ENCODE measurements around the gene USP47. TPM values are rescaled to one million over a fixed set of nuclear protein-coding genes. Genes with fewer than 3 reads are reported as not detected.
A peak's percentile ranks its signal among the peaks of the same experiment; 100 is the strongest.

The USP47 gene
- polyA plus RNA-seq, 2 of the 4 experiments (the other 2 are of a cell fraction): 31.0 to 32.8 TPM

- ChIA-PET POLR2A (no interaction called here), CTCF (interaction anchor here (1.0 to 1.1 kb wide), 2 partner anchors 16 to 186 kb away, joined by 3 read pairs; partner anchors contain the start of gene USP47)
- ATAC-seq (no peak), FAIRE-seq (no peak), DNase-seq (ENCODE audit: low read depth in 1 of 2, low spot score in 1 of 2) (peak in 1 of 2 experiments; percentile 32)
- H3K9me3 ChIP-seq: no peaks in the 10 kb centered on the region
- H3K4me1 ChIP-seq: peaks cover 38% of the 10 kb centered on the region
- H3K4me2 ChIP-seq: peak overlapping the region; percentile 24
- TF ChIP-seq RNF2 (IDR thresholded peaks at IDR 0.05; ENCODE audit: borderline replicate concordance, low read depth) (no peak), EHMT2 (IDR thresholded peaks at IDR 0.05; ENCODE audit: low read depth) (no peak), SMC3 (IDR thresholded peaks at IDR 0.05) (no peak), POLR2A (IDR thresholded peaks at IDR 0.05; ENCODE audit: low read length) (no peak), GATA3 (IDR thresholded peaks at IDR 0.05; ENCODE audit: borderline replicate concordance) (no peak), RCOR1 (IDR thresholded peaks at IDR 0.05; ENCODE audit: low read depth, low read length) (no peak), EP300 (IDR thresholded peaks at IDR 0.05) (no peak), RAD21 (conservative IDR thresholded peaks at IDR 0.05 in 1 of 2, IDR thresholded peaks at IDR 0.05 in 1 of 2) (no peak)
- TF ChIP-seq, protein P1, sequence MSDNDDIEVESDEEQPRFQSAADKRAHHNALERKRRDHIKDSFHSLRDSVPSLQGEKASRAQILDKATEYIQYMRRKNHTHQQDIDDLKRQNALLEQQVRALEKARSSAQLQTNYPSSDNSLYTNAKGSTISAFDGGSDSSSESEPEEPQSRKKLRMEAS (IDR thresholded peaks at IDR 0.05): no peak
- no peak overlapping the region for H3K27ac ChIP-seq
- 82% methylated on average over 5 of the region's 5 CpGs for WGBS (ENCODE audit: missing lambda C conversion rate)
- H3K4me3 ChIP-seq: no peak overlapping the region
These were observed 16.0 kb downstream of the USP47 start for GRCh38 chr11:11857769-11858168.

GRCh38 chr11:11858676-11859075, 16.9 kb downstream of the USP47 start:
- TF ChIP-seq CBX2 (IDR thresholded peaks at IDR 0.05; ENCODE audit: borderline replicate concordance, low read depth) (no peak), CTCF (IDR thresholded peaks at IDR 0.05) (no peak), KDM1A (IDR thresholded peaks at IDR 0.05; ENCODE audit: low read depth) (no peak), MAZ (IDR thresholded peaks at IDR 0.05; ENCODE audit: borderline replicate concordance, low read depth, low read length) (no peak)
- H3K27ac ChIP-seq: no peak overlapping the region
- ChIA-PET POLR2A (no interaction called here), CTCF (interaction anchor here (0.9 kb wide), 1 partner anchor 9 kb away, joined by 6 read pairs; no protein-coding TSS in a partner anchor)
- DNase-seq (ENCODE audit: low read depth in 1 of 2, low spot score in 1 of 2): no peak
- no peak for ATAC-seq
- 57% methylated on average over 1 of the region's 1 CpG for WGBS (ENCODE audit: missing lambda C conversion rate)
- no peak for FAIRE-seq
- H3K4me1 ChIP-seq: peaks cover 38% of the 10 kb centered on the region
- H3K4me2 ChIP-seq: peak overlapping the region; percentile 24; the same call in 2 of the 3 replicates
- no peak overlapping the region for H3K4me3 ChIP-seq
- H3K9me3 ChIP-seq: no peaks in the 10 kb centered on the region

DNA sequence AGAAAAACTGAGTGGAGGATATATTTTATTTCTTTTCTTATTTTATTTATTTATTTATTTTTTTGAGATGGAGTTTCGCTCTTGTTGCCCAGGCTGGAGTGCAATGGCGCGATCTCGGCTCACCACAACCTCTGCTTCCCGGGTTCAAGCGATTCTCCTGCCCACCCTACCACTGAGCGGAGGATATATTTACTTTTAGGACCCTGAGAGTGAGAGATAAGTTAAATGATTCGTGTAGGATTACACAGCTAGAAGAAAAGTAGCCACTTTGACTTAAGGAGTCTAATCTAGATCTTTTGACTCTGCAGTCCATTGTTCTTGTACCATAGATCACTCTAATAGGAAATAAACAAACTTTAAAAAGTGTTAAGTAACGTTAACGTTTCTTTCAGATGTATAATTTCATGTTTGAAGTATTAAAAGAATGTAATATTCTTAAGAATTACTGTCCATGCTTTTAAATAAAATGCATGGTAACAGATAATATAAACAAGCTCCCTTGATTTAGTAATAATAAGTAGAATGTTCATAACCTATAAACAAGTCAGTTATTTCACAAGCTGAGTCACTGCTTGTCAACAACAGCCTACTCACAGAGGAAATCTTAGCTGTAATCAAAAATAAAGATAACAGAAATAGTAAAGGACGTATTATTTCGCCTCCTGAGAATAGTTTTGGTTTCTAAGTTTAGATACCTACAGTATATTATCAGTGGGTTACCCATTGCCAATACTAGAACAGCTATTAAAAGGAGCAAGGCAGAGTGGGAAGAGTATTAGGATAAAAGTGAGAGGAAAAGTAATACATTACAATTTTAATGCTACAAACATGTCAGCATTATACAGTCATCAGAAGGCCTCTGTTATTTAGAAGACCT, 18.6 kb downstream of the USP47 start:
- TF ChIP-seq CHD2 (IDR thresholded peaks at IDR 0.05; ENCODE audit: low read length, partially characterized antibody): no peak
- no peak for TF ChIP-seq FOSB (CRISPR knock-in tag; IDR thresholded peaks at IDR 0.05)
- TF ChIP-seq RARB (CRISPR knock-in tag; IDR thresholded peaks at IDR 0.05): no peak
- no peak for TF ChIP-seq FOSL2 (IDR thresholded peaks at IDR 0.05)
- TF ChIP-seq FOSL2 (CRISPR knock-in tag; IDR thresholded peaks at IDR 0.05): peak; percentile 42
- ATAC-seq (no peak), FAIRE-seq (no peak), DNase-seq (ENCODE audit: low read depth in 1 of 2, low spot score in 1 of 2) (no peak)
- POLR2A ChIA-PET: no interaction called here
- Histone ChIP-seq H3K9me3 (no peaks in the 10 kb centered on the region), H3K4me1 (peaks cover 38% of the 10 kb centered on the region), H3K27ac (no peak overlapping the region), H3K4me2 (peak overlapping the region; percentile 13; the same call in 2 of the 3 replicates), H3K4me3 (no peak overlapping the region)
- CTCF ChIA-PET: interaction anchor here (1.0 to 2.2 kb wide), 3 partner anchors 9 to 61 kb away, joined by 3 to 8 read pairs (median 7); no protein-coding TSS in a partner anchor
- WGBS (ENCODE audit: missing lambda C conversion rate): 83% methylated on average over 12 of the region's 12 CpGs

- 88% methylated on average over 2 of the region's 2 CpGs for WGBS (ENCODE audit: missing lambda C conversion rate)
- TF ChIP-seq FOXS1 (CRISPR knock-in tag; IDR thresholded peaks at IDR 0.05): no peak
- TF ChIP-seq NFE2L2 (conservative IDR thresholded peaks at IDR 0.05; ENCODE audit: low read length): 0 out of 2 replicates have a peak, but pooled peaks have one; percentile 40
- peak; percentile 68 for TF ChIP-seq MAFK (IDR thresholded peaks at IDR 0.05; ENCODE audit: partially characterized antibody)
These were observed 21.2 kb downstream of the USP47 start for GRCh38 chr11:11862999-11863398.

More at GRCh38 chr11:11862999-11863398, 21.2 kb downstream of the USP47 start:
- no peak overlapping the region for H3K27ac ChIP-seq
- no peak overlapping the region for H3K4me3 ChIP-seq
- no peak for ATAC-seq
- FAIRE-seq: no peak
- POLR2A ChIA-PET: no interaction called here
- CTCF ChIA-PET: interaction anchor here (1.2 to 1.4 kb wide), 3 partner anchors 12 to 21 kb away, joined by 3 read pairs; partner anchors contain the start of gene USP47
- peaks cover 14% of the 10 kb centered on the region; the same call in 2 of the 3 replicates for H3K9me3 ChIP-seq
- DNase-seq (ENCODE audit: low read depth in 1 of 2, low spot score in 1 of 2): no peak
- peaks cover 19% of the 10 kb centered on the region for H3K4me1 ChIP-seq
- H3K4me2 ChIP-seq: no peak overlapping the region
